ENCODE data around the gene LINC00237.

The LINC00237 gene

DNA sequence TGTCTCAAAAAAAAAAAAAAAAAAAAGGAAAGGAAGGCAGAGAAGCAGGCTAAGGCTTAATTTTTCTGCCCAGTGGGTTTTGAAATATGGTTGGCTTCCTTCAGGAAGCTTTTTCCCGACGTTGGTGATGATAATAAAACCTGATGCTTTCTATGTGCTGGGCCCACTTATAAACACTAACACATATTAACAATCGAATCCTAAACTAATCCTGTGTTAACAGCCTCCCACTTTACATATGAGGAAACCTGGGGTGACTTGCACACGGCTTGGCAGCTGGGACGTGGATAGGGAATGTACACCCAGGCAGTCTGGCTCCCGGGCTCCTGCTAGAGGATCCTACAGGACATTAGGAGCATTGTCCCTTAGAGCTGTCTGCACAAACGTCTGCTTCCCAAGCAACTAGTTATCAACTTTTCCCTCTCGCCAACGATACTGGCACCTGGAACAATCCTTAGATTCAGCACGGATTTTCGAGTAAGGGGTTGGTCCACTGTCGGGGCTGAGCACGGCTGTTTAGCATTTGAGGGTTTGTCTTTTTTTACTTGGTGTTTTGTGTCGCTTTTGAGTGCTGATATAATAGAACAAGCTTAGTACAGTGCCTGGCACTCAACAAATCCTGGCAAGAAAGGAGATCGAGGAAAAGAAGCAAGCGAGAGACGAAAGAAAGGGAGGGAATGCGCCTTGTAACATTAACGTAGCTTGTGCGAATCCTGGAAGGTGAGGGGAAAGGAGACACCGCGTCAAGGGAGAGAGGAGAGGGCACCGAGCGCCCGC, 19.1 kb upstream of the LINC00237 start:
- peak; percentile 58 for DNase-seq (ENCODE audit: low spot score)

- no peak for DNase-seq (ENCODE audit: low spot score)
Observed at GRCh38 chr20:21124190-21124589, 18.0 kb upstream of the LINC00237 start.

GRCh38 chr20:21118782-21119181, 12.6 kb upstream of the LINC00237 start:
- no peak for DNase-seq (ENCODE audit: low spot score)

- DNase-seq (ENCODE audit: low spot score): no peak
Observed at GRCh38 chr20:21118138-21118537, 12.0 kb upstream of the LINC00237 start.

DNA sequence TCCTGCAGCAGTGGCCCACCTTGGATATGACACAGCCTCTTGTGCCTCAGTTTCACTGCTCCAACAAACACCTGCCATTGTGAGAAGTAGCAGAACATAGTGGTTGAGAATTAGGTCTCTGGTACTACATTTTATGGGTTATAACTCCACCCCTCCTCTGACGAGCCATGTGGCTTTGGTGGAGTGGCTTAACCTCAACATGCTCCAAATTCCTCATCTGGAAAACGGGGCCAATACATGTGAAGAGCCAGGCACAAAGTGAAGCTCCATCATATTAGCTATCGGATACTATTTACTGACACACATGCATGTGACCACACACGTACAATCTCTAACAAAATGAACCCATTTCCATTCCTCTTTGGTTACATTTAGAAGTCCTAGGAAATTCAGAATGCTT, 11.4 kb upstream of the LINC00237 start:
- DNase-seq (ENCODE audit: low spot score): no peak

DNA sequence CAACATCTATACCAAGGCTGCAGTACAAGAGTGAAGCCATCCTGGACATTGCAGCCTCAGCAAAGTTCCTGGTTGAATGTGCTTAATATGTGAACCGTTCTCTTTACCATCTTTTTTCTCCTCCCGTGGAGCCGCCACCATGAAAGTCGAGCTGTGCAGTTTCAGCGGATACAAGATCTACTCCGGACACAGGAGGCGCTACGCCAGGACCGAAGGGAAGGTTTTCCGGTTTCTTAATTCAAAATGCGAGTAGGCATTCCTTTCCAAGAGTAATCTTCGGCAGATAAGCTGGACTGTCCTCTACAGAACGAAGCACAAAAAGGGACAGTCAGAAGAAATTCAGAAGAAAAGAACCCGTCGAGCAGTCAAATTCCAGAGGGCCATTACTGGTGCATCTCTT, 8.4 kb upstream of the LINC00237 start:
- DNase-seq (ENCODE audit: low spot score): no peak

DNA sequence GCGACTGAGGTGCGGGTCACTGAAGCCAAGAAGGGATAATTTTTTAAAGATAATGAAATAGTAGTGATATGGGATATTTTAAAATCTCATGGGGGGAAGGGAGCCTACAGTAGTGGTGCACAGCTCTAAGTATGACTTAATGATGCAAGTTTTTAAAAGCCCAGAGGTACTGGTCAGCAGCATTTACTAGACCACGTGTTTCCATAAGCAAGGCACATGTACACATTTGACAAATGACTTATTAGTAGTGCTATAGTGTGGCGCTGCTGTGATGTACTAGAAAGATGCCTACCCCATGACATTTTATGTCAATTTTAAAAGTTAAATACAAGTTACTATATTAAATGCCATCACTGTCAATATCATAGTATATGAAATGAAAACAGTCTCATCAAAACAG, 7.5 kb upstream of the LINC00237 start:
- DNase-seq (ENCODE audit: low spot score): no peak

DNA sequence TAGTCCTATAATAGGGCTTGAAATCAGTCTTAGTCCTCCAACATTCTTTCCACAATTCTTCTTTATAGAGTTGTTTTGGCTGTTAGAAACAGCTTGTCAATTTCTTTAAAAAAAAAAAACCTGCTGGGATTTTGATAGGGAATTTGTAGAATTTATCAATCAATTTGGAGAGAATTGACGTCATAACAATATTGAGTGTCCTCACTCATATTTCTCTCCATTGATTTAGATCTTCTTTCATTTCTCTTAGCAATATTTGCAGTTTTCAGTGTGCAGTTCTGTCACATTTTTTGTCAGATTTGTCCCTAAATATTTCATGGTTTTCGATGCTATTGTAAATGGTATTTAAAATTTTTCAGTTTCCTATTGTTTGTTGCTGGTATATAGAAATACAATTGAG, 5.3 kb upstream of the LINC00237 start:
- DNase-seq (ENCODE audit: low spot score): no peak

DNA sequence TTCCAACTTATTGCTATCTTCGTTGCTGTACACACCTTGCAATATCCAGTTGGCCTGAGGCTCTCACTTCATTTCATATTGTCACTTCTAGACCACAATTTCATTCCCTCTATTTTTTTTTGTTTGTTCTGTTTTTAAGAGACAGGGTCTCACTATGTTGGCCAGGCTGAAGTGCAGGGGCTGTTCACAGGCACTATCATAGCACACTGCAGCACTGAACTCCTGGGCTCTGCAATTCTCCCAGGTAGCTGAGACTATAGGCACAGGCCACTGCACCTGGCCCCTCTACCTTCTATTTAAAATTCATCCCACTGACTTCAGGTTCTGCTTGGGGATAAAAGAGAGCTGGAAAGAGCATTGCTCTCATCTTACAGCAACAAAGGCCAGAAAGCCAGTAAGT, 4.7 kb upstream of the LINC00237 start:
- DNase-seq (ENCODE audit: low spot score): no peak

DNA sequence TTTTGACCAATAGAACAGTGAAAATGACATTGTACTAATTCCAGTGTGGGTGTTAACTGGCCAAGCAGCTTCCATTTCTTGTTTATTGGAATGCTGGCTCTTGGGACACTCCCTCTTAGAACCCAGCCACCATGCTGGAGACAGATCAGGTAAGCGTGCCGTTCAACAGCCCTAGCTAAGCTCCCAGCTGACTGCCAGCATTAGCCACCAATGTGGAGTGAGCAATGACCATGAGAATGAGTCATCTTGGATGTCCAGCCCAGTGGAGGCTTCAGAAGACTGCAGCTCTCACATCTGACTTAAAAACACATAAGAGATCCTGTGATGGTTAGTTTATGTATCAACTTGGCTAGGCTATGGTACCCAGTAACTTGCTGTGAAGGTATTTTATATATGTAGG, 3.0 kb upstream of the LINC00237 start:
- DNase-seq (ENCODE audit: low spot score): no peak

- DNase-seq (ENCODE audit: low spot score): no peak
Observed at GRCh38 chr20:21105429-21106170, 558 bp downstream of the LINC00237 start.

DNA sequence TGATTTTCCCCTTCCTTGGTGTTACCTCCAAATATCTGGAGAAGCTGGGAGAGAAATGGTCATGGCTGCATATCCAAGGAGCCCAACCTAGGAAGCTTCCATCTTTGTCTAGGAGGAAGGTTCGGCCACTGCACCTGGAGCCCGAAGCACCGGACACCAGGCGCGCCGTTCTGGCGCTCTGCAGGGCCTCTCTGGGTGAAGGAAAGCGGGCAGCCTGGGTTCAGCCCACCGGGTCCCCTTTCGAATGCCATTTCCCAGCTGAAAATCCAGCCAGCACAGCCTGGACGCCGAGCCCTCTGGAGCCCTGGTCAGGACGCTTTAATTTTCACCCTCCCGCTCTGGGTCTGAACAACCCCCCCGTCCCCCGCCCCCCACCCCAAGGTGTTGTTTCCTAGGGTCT, 1.2 kb downstream of the LINC00237 start:
- no peak for DNase-seq (ENCODE audit: low spot score)

GRCh38 chr20:21104466-21104761, 1.7 kb downstream of the LINC00237 start:
- no peak for DNase-seq (ENCODE audit: low spot score)

GRCh38 chr20:21103582-21104465, 2.3 kb downstream of the LINC00237 start:
- DNase-seq (ENCODE audit: low spot score): no peak

- DNase-seq (ENCODE audit: low spot score): peak; percentile 70
Observed at GRCh38 chr20:21102603-21103311, 3.4 kb downstream of the LINC00237 start.

DNA sequence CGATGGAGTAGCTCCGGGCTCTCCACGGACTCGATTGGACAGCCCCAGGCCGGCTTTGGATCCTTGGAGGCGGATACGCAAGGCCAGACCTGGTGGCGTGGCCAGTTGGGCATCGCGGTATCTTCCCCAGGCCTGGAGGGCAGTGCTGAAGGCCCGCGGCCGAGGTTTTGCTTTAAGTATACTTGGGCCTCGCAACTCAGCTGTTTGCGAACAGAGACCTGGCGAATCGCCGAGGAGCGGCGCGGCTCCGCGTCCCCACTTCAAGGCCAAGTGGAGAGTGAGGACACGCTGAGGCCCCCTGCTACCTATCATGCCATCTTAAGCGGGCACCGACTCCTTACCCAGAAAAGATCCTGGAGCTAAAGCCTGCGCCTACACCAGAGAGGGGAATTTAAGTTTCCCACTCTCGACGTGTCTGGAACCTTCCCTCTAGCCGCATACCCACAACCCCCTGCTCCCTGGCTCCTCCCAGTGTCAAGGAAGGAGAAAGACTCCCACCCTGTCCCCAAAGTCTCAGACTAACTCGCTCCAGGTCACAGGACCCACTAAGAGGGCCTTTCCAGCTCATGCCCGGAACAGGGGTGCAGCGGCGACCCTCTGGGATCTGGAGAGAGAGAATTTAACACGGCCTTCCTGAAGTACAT, 4.1 kb downstream of the LINC00237 start:
- DNase-seq (ENCODE audit: low spot score): peak; percentile 62

DNA sequence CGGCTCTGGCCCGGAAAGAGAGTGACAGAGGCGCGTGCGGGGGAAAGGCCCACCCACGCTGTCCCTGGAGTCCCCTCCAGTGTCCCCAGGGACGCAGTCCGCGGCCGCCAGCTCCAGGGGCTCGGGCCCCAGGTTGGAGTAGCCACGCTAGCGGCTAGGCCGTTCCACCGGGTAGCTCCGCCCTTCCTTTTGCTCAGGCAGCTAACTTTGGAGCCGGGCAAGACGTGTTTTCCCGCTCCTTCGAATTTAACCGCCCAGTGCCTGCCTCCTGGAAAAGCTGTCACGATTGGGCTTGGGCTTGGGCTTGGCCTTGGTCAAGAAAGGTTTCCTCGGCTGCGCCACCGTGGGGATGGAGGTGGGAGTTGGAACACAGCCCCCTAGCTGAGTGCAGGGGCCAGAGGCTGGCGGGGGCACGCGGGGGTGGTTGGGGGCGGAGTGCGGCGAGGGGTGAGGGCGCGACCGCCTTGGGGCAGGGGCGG, 4.7 kb downstream of the LINC00237 start:
- no peak for DNase-seq (ENCODE audit: low spot score)

- peak; percentile 21 for DNase-seq (ENCODE audit: low spot score)
Observed at GRCh38 chr20:21100578-21101452, 5.3 kb downstream of the LINC00237 start.

DNA sequence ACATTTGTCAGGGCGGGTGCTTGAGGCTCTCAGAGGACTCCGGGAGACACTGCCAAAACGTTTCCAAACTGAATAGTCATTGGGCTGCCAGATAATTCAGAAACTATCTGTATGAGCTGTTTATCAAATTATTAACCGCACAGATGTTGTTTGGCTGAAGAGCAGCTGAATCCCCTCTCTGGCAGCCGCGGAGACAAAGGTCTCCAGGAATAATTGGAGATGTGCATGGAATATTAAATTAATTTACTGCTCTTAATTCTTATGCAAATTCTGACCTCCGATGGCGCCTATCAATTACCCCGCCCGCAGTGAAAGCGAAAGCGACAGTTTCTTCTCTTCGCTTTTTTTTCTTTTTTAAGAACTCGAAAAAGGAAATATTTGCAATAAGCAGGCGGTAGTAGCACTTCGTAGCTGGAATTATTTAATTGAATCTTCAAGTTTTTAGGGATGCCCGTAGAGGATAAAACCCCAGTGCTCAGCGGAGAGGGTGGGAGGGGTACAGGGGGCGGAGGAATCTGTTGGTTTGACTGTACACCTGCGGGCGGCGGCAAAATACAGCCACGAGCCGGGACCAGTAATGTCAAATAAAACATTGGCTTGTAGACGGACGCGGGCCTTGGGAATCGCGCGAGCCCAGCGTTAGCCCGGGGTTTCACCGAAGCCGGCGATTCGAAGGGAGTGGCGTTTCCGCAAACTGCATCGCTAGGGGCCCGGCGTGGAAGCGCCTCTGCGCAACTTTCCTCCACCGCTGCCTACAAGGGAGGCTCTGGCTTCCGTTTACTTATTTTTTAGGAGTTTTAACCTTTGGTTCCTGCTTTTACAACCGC, 6.2 kb downstream of the LINC00237 start:
- peak; percentile 21 for DNase-seq (ENCODE audit: low spot score)

All from putamen (tissue), 1 donor.